Karpas-422 (cell line): ENCODE measurements around the gene DEPP1. TPM values are rescaled to one million over a fixed set of nuclear protein-coding genes. Genes with fewer than 3 reads are reported as not detected.

ENCODE experiments used
- DNase-seq: peaks from one replicate; pipeline ENCODE4 v3.0.0-alpha.2; 2015
- H2AFZ ChIP-seq: fragments of 200-600 bp; sonication (generic); 2 replicates; pipeline ENCODE4 v1.6.1; 2014; ENCODE audit warnings: antibody characterized with exemption, low read length, mixed read lengths
- H3K27ac ChIP-seq: fragments of 200-600 bp; sonication (generic); 2 replicates; pipeline ENCODE4 v1.5.1; 2014; ENCODE audit warnings: mild to moderate bottlenecking, low read length, moderate library complexity
- H3K27me3 ChIP-seq: fragments of 200-600 bp; sonication (generic); 2 replicates; pipeline ENCODE4 v1.6.1; 2014; ENCODE audit warnings: low read length, mixed read lengths
- H3K36me3 ChIP-seq: fragments of 200-600 bp; sonication (generic); 2 replicates; pipeline ENCODE4 v1.6.1; 2014; ENCODE audit warnings: low read length, mixed read lengths; ENCODE audit not compliant: insufficient read depth
- H3K4me1 ChIP-seq: fragments of 200-600 bp; sonication (generic); 2 replicates; pipeline ENCODE4 v1.6.1; 2014; ENCODE audit warnings: mild to moderate bottlenecking, low read length, mixed read lengths
- H3K4me2 ChIP-seq: fragments of 200-600 bp; sonication (generic); 2 replicates; pipeline ENCODE4 v1.6.1; 2014; ENCODE audit warnings: low read length, low read depth, mild to moderate bottlenecking; ENCODE audit not compliant: poor library complexity, severe bottlenecking
- H3K4me3 ChIP-seq: fragments of 200-600 bp; sonication (generic); 2 replicates; pipeline ENCODE4 v1.5.1; 2014; ENCODE audit warnings: mild to moderate bottlenecking, antibody characterized with exemption, low read length, mixed read lengths
- H3K79me2 ChIP-seq: fragments of 200-600 bp; sonication (generic); 2 replicates; pipeline ENCODE4 v1.6.1; 2014; ENCODE audit warnings: mild to moderate bottlenecking, low read length, mixed read lengths
- H3K9ac ChIP-seq: fragments of 200-600 bp; sonication (generic); 2 replicates; pipeline ENCODE4 v1.6.0; 2014; ENCODE audit warnings: low read length
- H3K9me2 ChIP-seq: fragments of 200-600 bp; sonication (generic), shearing (Covaris generic); replicated peaks from 2 replicates; pipeline ENCODE4 v1.6.0; 2014; ENCODE audit warnings: mild to moderate bottlenecking, low read length, moderate library complexity; ENCODE audit not compliant: insufficient read depth
- H3K9me3 ChIP-seq: fragments of 300-700, 200-600 bp; sonication (generic); 2 replicates; pipeline ENCODE4 v1.6.1; 2014; ENCODE audit warnings: low read length, mixed read lengths
- H4K20me1 ChIP-seq: fragments of 200-600 bp; sonication (generic); 2 replicates; pipeline ENCODE4 v1.6.1; 2014; ENCODE audit warnings: mild to moderate bottlenecking, antibody characterized with exemption, low read length, low read depth; ENCODE audit not compliant: insufficient read depth
- total RNA-seq: library from RNA; depleted of rRNA; stranded (reverse); fragments of >200 nt; shearing (Covaris generic); gene quantifications from 2 replicates; pipeline ENCODE4 v1.2.3, GENCODE V29; 2014; ENCODE audit warnings: low replicate concordance

DEPP1 gene
- total RNA-seq, 1 experiment from 2014 or later, result not detected

GRCh38 chr10:44978213-44978569 is 418 bp downstream of the DEPP1 start:
- no peak for DNase-seq
- Histone ChIP-seq H3K27ac (no peak overlapping the region), H2AFZ (no peak overlapping the region), H3K36me3 (no peaks in the 10 kb centered on the region), H3K4me3 (no peak overlapping the region), H3K9me3 (no peaks in the 10 kb centered on the region), H3K4me2 (no peak overlapping the region), H3K27me3 (no peaks in the 10 kb centered on the region), H3K9me2 (no peaks in the 10 kb centered on the region), H3K9ac (no peak overlapping the region), H3K4me1 (peaks cover 16% of the 10 kb centered on the region), H3K79me2 (no peaks in the 10 kb centered on the region), H4K20me1 (no peaks in the 10 kb centered on the region)

- Histone ChIP-seq H3K9me3 (no peaks in the 10 kb centered on the region), H2AFZ (no peak overlapping the region), H3K27me3 (no peaks in the 10 kb centered on the region), H3K9me2 (no peaks in the 10 kb centered on the region), H4K20me1 (no peaks in the 10 kb centered on the region), H3K9ac (no peak overlapping the region), H3K4me2 (no peak overlapping the region), H3K4me3 (no peak overlapping the region), H3K27ac (no peak overlapping the region), H3K4me1 (peaks cover 22% of the 10 kb centered on the region), H3K36me3 (no peaks in the 10 kb centered on the region), H3K79me2 (no peaks in the 10 kb centered on the region)
- DNase-seq, result no peak
These were observed 1.1 kb downstream of the DEPP1 start for GRCh38 chr10:44977287-44978212.

- no peak overlapping the region for H3K9ac ChIP-seq
- no peak overlapping the region for H3K4me2 ChIP-seq
- DNase-seq, result no peak
- H3K4me1 ChIP-seq, result peaks cover 22% of the 10 kb centered on the region
- H3K9me3 ChIP-seq, result no peaks in the 10 kb centered on the region
- no peaks in the 10 kb centered on the region for H3K36me3 ChIP-seq
- H3K79me2 ChIP-seq, result no peaks in the 10 kb centered on the region
- H2AFZ ChIP-seq, result no peak overlapping the region
- H3K27me3 ChIP-seq, result no peaks in the 10 kb centered on the region
- H4K20me1 ChIP-seq, result no peaks in the 10 kb centered on the region
- no peak overlapping the region for H3K4me3 ChIP-seq
- H3K27ac ChIP-seq, result no peak overlapping the region
- no peaks in the 10 kb centered on the region for H3K9me2 ChIP-seq
These were observed 2.0 kb downstream of the DEPP1 start for GRCh38 chr10:44976352-44977198.

- Histone ChIP-seq H3K9ac (no peak overlapping the region), H3K36me3 (no peaks in the 10 kb centered on the region)
These were observed 2.9 kb downstream of the DEPP1 start for GRCh38 chr10:44975431-44976331.

GRCh38 chr10:44974628-44975430 is 3.8 kb downstream of the DEPP1 start:
- Histone ChIP-seq H3K4me3 (peak overlapping the region; percentile 67), H3K27ac (peak overlapping the region; percentile 59; the same call in 1 of the 2 replicates)

More at GRCh38 chr10:44975431-44976331, 2.9 kb downstream of the DEPP1 start:
- Histone ChIP-seq H4K20me1 (no peaks in the 10 kb centered on the region), H3K79me2 (no peaks in the 10 kb centered on the region), H3K4me1 (peaks cover 22% of the 10 kb centered on the region), H3K9me2 (no peaks in the 10 kb centered on the region), H3K4me3 (no peak overlapping the region), H3K9me3 (no peaks in the 10 kb centered on the region), H3K27me3 (no peaks in the 10 kb centered on the region), H3K27ac (no peak overlapping the region), H2AFZ (no peak overlapping the region), H3K4me2 (no peak overlapping the region)
- DNase-seq, result no peak

GRCh38 chr10:44974082-44974627 is 4.5 kb downstream of the DEPP1 start:
- Histone ChIP-seq H3K4me3 (peak overlapping the region; percentile 67), H3K27ac (peak overlapping the region; percentile 59; the same call in 1 of the 2 replicates), H3K4me1 (peaks cover 22% of the 10 kb centered on the region)

More at GRCh38 chr10:44974628-44975430, 3.8 kb downstream of the DEPP1 start:
- Histone ChIP-seq H3K79me2 (no peaks in the 10 kb centered on the region), H3K9me2 (no peaks in the 10 kb centered on the region), H3K9ac (peak overlapping the region; percentile 74), H3K9me3 (no peaks in the 10 kb centered on the region), H4K20me1 (no peaks in the 10 kb centered on the region), H3K27me3 (no peaks in the 10 kb centered on the region), H3K4me1 (peaks cover 22% of the 10 kb centered on the region), H3K36me3 (no peaks in the 10 kb centered on the region), H3K4me2 (peak overlapping the region; percentile 87), H2AFZ (peak overlapping the region; percentile 89)
- DNase-seq, result peak; percentile 88

More at GRCh38 chr10:44974082-44974627, 4.5 kb downstream of the DEPP1 start:
- H3K9me3 ChIP-seq, result no peaks in the 10 kb centered on the region
- H3K27me3 ChIP-seq, result no peaks in the 10 kb centered on the region
- DNase-seq, result peak; percentile 60
- H3K4me2 ChIP-seq, result peak overlapping the region; percentile 87
- H3K9me2 ChIP-seq, result no peaks in the 10 kb centered on the region
- H4K20me1 ChIP-seq, result no peaks in the 10 kb centered on the region
- no peaks in the 10 kb centered on the region for H3K36me3 ChIP-seq
- no peaks in the 10 kb centered on the region for H3K79me2 ChIP-seq
- peak overlapping the region; percentile 89 for H2AFZ ChIP-seq
- peak overlapping the region; percentile 74 for H3K9ac ChIP-seq
